Stomach (tissue), 4 donors: ENCODE results near the gene KLF17.

Source experiments
- CTCF ChIP-seq, 7 experiments: fragments of 450-650 bp in 4 of 7; fragments of 200-600 bp in 3 of 7; sonication (generic) in 3 of 7; IDR thresholded peaks; one replicate each; pipeline ENCODE4 v1.5.1; 2016 to 2019; ENCODE audit warnings: antibody characterized with exemption in 7 of 7, control low read depth in 2 of 7, mild to moderate bottlenecking in 1 of 7
- EP300 ChIP-seq: sonication (generic); formaldehyde crosslinking; IDR thresholded peaks from one replicate; pipeline ENCODE4 v1.6.1; 2017; ENCODE audit warnings: antibody characterized with exemption
- POLR2A ChIP-seq, 4 donors: fragments of 450-650 bp; IDR thresholded peaks; one replicate each; pipeline ENCODE4 v1.6.1; 2016; ENCODE audit warnings: antibody characterized with exemption in 4 of 4, control low read depth in 2 of 4, mild to moderate bottlenecking in 1 of 4, moderate library complexity in 1 of 4

- TF ChIP-seq POLR2A (IDR thresholded peaks at IDR 0.05), result no peak
- no peak for TF ChIP-seq CTCF (IDR thresholded peaks at IDR 0.05)
- no peak for TF ChIP-seq EP300
These were observed 12.8 kb upstream of the KLF17 start for GRCh38 chr1:44105810-44106209.
